A549 (cell line): ENCODE data around the gene ARHGEF7.

Experiments used
- CTCF ChIP-seq: fragments of >200 bp; sonication (Bioruptor Twin); formaldehyde crosslinking; IDR thresholded peaks from 3 replicates; pipeline ENCODE4 v1.5.1; 2016
- NR3C1 ChIP-seq: fragments of >200 bp; sonication (Bioruptor Twin); formaldehyde crosslinking; IDR thresholded peaks from 3 replicates; pipeline ENCODE4 v1.6.1; 2017
- RAD21 ChIP-seq, 2 experiments: fragments of >200 bp in 1 of 2; sonication (Bioruptor Twin) in 1 of 2; formaldehyde crosslinking in 1 of 2; IDR thresholded peaks in 1 of 2; conservative IDR thresholded peaks in 1 of 2; 2 replicates in 1 of 2; 3 replicates in 1 of 2; pipeline ENCODE4 v1.6.1; 2012 to 2018; ENCODE audit warnings: inconsistent platforms in 1 of 2
- RFX5 ChIP-seq: fragments of 450-650 bp; IDR thresholded peaks from 2 replicates; pipeline ENCODE4 v1.7.1; 2014; ENCODE audit warnings: antibody characterized with exemption, mild to moderate bottlenecking, moderate library complexity
- USF2 ChIP-seq: fragments of 450-650 bp; IDR thresholded peaks from 2 replicates; pipeline ENCODE4 v1.6.1; 2014; ENCODE audit warnings: antibody characterized with exemption

GRCh38 chr13:111166882-111167675, 52.0 kb downstream of the ARHGEF7 start:
- no peak for TF ChIP-seq RFX5
- no peak for TF ChIP-seq USF2
- no peak for TF ChIP-seq RAD21 (conservative IDR thresholded peaks at IDR 0.05 in 1 of 2, IDR thresholded peaks at IDR 0.05 in 1 of 2)
- TF ChIP-seq CTCF, result no peak
- TF ChIP-seq NR3C1, result no peak
